Measurements from ENCODE around the gene VAMP8. TPM values are rescaled to one million over a fixed set of nuclear protein-coding genes. Genes with fewer than 3 reads are reported as not detected.

The VAMP8 gene
- total RNA-seq, 1 donor from 2014 or later: 46.2 TPM

GRCh38 chr2:85560812-85561279 is 16.5 kb upstream of the VAMP8 start:
- Histone ChIP-seq H3K4me3 (peak overlapping the region; percentile 73 to 90), H3K36me3 (peaks cover 0 to 11% of the 10 kb centered on the region in 2 donors), H3K4me1 (peaks cover 25% of the 10 kb centered on the region), H3K27ac (peak overlapping the region; percentile 95), H3K9me3 (no peaks in the 10 kb centered on the region), H3K27me3 (no peaks in the 10 kb centered on the region)
- TF ChIP-seq, protein P1, sequence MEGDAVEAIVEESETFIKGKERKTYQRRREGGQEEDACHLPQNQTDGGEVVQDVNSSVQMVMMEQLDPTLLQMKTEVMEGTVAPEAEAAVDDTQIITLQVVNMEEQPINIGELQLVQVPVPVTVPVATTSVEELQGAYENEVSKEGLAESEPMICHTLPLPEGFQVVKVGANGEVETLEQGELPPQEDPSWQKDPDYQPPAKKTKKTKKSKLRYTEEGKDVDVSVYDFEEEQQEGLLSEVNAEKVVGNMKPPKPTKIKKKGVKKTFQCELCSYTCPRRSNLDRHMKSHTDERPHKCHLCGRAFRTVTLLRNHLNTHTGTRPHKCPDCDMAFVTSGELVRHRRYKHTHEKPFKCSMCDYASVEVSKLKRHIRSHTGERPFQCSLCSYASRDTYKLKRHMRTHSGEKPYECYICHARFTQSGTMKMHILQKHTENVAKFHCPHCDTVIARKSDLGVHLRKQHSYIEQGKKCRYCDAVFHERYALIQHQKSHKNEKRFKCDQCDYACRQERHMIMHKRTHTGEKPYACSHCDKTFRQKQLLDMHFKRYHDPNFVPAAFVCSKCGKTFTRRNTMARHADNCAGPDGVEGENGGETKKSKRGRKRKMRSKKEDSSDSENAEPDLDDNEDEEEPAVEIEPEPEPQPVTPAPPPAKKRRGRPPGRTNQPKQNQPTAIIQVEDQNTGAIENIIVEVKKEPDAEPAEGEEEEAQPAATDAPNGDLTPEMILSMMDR (IDR thresholded peaks at IDR 0.05): no peak
- no peak for TF ChIP-seq POLR2A (IDR thresholded peaks at IDR 0.05)
- TF ChIP-seq POLR2AphosphoS5 (IDR thresholded peaks at IDR 0.05; ENCODE audit: insufficient read depth in 1 of 2, low read depth in 1 of 2): no peak
- intact Hi-C loops (cut with DNase I): no loop called here
- no peak for DNase-seq (ENCODE audit: extremely low spot score in 2 of 2)

DNA sequence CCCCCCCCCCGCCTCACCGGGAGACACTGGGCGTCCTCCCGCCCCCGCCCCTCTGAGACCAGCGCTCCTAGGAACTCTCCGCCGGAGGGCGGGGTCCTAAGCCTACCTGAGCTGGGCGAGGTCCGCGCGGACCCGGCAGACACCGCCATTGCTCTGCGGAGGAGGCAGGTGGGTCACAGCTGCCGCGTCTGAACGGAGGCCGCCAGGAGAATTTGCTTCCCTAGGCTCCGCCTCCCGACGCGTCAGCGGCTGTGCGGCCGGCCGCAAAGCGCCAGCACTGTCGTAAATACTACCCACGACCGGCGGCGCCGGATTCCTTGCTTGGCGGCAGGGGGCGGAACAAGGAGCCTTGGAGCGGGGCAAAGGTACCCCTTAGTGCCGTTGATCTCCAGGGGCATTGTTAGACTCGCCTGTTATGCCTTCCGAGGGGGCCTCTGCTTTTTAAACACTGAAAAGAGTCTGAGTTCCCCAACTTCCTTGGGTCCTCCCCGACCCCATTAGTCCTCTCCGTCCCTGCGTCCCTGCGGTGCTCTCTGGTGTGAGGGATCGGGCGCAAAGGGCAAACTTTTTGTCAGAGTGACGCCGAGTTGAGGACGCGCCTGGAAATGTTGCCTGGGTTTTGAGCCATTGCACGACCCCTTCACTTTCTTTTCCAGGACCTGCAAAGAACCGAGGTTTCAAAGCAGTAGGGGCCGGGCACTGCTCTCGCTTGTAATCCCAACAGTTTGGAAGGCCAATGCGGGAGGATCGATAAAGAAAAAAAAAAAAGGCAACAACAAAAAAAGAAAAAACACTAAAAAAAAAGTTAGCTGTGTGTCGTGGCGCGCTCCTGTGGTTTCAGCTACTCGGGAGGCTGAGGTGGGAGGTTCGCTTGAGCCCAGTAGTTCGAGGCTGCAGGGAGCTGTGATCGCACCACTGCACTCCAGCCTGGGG is 15.8 kb upstream of the VAMP8 start, which contains the start of gene GGCX:
Gene GGCX (minus strand): TSS at position 214 of the 933 bp plus-strand sequence. CDS start 65 bp downstream, at position 149.
- intact Hi-C loops (cut with DNase I): no loop called here
- peak within 1 kb of the TSS; percentile 95 for H3K27ac ChIP-seq
- peaks cover 25% of the 10 kb centered on the region for H3K4me1 ChIP-seq
- H3K4me3 ChIP-seq: peak within 1 kb of the TSS; percentile 73 to 90
- H3K27me3 ChIP-seq: no peaks in the 10 kb centered on the region
- peaks cover 0 to 8% of the 10 kb centered on the region in 2 donors for H3K36me3 ChIP-seq
- DNase-seq (ENCODE audit: extremely low spot score in 2 of 2): peak in 1 of 2 donors; percentile 93
- TF ChIP-seq POLR2AphosphoS5 (IDR thresholded peaks at IDR 0.05; ENCODE audit: insufficient read depth in 1 of 2, low read depth in 1 of 2): peak; percentile 87 to 95
- TF ChIP-seq POLR2A (IDR thresholded peaks at IDR 0.05): peak in 1 of 2 donors; percentile 74
- TF ChIP-seq, protein P1 (IDR thresholded peaks at IDR 0.05): peak; percentile 6 to 59 (median 14)
- no peaks in the 10 kb centered on the region for H3K9me3 ChIP-seq

DNA sequence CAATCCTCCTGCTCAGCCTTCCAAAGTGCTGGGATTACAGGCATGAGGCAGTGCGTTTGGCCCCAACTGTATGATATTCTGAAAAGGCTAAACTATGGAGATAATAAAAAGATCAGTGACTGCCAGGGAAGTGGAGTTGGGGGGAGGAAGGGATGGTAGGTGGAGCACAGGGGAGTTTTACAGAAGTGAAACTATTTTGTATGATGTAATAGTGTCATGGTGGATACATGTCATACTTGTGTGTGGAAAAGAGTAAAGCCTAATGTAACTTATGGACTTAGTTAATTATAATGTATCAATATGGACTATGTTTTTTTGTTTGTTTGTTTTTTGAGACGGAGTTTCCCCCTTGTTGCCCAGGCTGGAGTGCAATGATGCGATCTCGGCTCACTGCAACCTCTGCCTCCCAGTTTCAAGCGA is 13.2 kb upstream of the VAMP8 start:
- H3K4me3 ChIP-seq: no peak overlapping the region
- H3K36me3 ChIP-seq: no peaks in the 10 kb centered on the region
- no peak for DNase-seq (ENCODE audit: extremely low spot score in 2 of 2)
- peaks cover 24% of the 10 kb centered on the region for H3K4me1 ChIP-seq
- TF ChIP-seq, protein P1 (IDR thresholded peaks at IDR 0.05): no peak
- TF ChIP-seq POLR2A (IDR thresholded peaks at IDR 0.05) (no peak), POLR2AphosphoS5 (IDR thresholded peaks at IDR 0.05; ENCODE audit: insufficient read depth in 1 of 2, low read depth in 1 of 2) (no peak)
- intact Hi-C loops (cut with DNase I): loop anchor here (1.0 kb wide), 1 partner anchor 18 kb away; no protein-coding TSS in a partner anchor
- H3K27me3 ChIP-seq: no peaks in the 10 kb centered on the region
- H3K9me3 ChIP-seq: no peaks in the 10 kb centered on the region
- H3K27ac ChIP-seq: no peak overlapping the region

- no peaks in the 10 kb centered on the region for H3K36me3 ChIP-seq
- H3K4me1 ChIP-seq: peaks cover 5% of the 10 kb centered on the region
- intact Hi-C loops (cut with DNase I): no loop called here
- no peaks in the 10 kb centered on the region for H3K9me3 ChIP-seq
- no peak overlapping the region for H3K27ac ChIP-seq
- TF ChIP-seq POLR2A (IDR thresholded peaks at IDR 0.05): no peak
- TF ChIP-seq, protein P1 (IDR thresholded peaks at IDR 0.05): no peak
- no peak for TF ChIP-seq POLR2AphosphoS5 (IDR thresholded peaks at IDR 0.05; ENCODE audit: insufficient read depth in 1 of 2, low read depth in 1 of 2)
- H3K4me3 ChIP-seq: no peak overlapping the region
- H3K27me3 ChIP-seq: no peaks in the 10 kb centered on the region
- no peak for DNase-seq (ENCODE audit: extremely low spot score in 2 of 2)
These were observed 11.1 kb upstream of the VAMP8 start for GRCh38 chr2:85566265-85566664.
